Left renal cortex interstitium (tissue), 4 donors: Measurements from ENCODE around the gene SLC25A2. TPM values are rescaled to one million over a fixed set of nuclear protein-coding genes. Genes with fewer than 3 reads are reported as not detected.
"Not testable (repeated sequence)": the region's sequence is repeated elsewhere in the genome, so short reads cannot be mapped to it uniquely, and the experiment has no call there.

Experiments used
- DNase-seq, 4 donors: peaks; one replicate each; pipeline ENCODE4 v3.0.0-alpha.2; 2013; ENCODE audit warnings: low read depth in 4 of 4, low spot score in 2 of 4, missing footprints in 1 of 4
- polyA plus RNA-seq, 4 donors: library from polyadenylated mRNA; unstranded; fragments of 120-200 nt; gene quantifications; one replicate each; pipeline ENCODE4 v1.2.1, GENCODE V29; 2013; ENCODE audit not compliant: insufficient read length in 4 of 4

The SLC25A2 gene
- polyA plus RNA-seq, 4 donors, result 0.14 TPM; not detected in 3

GRCh38 chr5:141319202-141319601 is 15.4 kb upstream of the SLC25A2 start:
- DNase-seq, result no peak

DNA sequence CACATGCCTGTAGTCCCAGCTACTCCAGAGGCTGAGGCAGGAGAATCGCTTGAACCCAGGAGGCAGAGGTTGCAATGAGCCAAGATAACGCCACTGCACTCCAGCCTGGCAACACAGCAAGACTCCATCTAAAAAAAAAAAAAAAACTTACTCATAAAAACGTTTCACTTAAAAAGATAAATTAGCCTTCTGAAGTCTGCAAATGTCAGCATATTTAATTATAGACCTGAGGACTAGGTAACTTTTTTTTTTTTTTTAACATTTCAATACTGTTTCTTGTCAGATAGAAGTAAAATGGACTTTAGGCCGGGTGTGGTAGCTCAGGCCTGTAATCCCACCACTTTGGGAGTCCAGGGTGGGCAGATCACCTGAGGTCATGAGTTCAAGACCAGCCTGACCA is 13.1 kb upstream of the SLC25A2 start:
- not testable (repeated sequence) for DNase-seq

DNA sequence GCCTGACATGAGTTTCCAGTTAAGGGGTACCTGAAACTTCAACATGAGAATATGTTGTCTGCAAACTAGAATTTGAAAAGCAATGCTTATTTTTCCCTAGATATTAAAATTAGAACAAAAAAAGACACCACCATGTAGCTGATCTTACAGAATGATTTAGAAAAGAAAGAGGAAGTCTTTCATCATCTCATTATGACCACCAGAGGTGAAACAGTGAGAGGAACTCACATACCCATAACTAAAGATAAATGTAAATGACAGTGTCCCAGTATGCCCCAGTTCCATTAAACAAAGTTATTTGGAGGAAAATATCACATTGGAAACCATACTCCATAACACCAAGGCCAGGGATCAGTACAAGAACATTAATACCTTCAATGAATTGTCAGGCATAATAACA is 9.9 kb upstream of the SLC25A2 start:
- no peak for DNase-seq

- DNase-seq, result no peak
Measured at GRCh38 chr5:141306630-141307029, 2.8 kb upstream of the SLC25A2 start.

- DNase-seq, result no peak
Measured at GRCh38 chr5:141298376-141298775, 5.5 kb downstream of the SLC25A2 start.

- no peak for DNase-seq
Measured at GRCh38 chr5:141272906-141273305, 30.9 kb downstream of the SLC25A2 start.

DNA sequence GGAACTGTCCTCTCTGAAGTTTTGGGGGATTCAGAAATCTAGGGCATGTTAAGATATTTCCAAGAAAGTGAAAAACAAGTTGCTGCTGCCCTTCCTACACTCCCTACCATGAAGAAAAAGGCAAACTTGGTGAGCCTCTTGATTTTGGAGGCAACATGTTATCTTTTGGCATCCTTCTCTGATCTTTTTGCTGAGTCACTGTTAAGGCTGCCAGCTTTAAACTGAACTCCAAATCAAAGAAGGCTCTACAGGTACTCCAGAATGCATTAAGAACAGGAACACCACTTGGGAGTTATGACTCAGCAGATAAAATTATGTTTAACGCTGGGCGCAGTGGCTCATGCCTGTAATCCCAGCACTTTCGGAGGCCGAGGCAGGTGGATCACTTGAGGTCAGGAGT is 34.7 kb downstream of the SLC25A2 start:
- DNase-seq, result no peak

DNA sequence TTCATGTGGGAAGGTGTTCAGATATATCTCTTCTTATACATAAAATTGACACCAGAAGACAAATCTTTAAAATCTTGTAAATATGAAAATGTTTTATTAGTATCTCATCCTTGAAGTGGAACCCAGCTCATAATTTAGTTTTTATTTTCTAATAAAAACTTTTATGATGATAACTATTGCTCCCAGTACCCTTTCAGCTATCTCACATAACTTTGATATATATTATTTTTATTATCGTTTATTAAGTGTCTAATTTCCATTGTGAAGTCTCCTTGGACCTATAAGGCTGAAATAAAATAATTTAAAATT is 42.7 kb downstream of the SLC25A2 start:
- DNase-seq, result no peak

DNA sequence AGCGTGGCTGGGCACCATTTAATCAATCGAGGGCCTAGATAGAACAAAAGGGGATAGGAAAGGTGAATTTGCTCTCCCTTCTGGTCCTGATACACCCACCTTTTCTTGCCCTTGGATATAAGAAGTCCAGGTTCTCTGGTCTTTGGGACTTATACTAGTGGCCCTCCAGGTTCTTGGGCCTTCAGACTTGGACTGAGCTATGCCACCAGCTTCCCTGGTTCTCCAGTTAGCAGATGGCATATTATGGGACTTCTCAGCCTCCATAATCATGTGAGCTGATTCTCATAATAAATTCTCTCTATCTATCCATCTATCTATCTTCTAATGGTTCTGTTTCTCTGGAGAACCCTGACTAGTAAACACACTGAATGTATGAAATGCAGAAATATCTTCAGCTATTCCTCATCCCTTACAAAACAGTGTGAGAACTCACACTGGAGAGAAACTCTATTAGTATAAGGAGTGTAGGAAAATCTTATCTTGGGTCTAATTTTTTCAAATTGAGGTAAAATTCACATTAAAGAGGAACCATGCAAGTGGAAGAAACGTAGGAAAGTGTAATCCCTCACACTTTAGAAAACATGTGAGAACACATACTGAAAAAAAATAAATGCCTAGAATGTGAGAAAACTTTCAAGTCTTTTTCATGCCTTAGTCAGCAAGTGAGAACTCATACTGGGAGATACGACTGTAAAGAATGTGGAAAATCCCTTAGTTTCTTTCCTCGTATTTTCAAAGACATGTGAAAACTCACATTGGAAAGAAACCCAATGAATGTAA is 43.2 kb downstream of the SLC25A2 start:
- no peak for DNase-seq

DNA sequence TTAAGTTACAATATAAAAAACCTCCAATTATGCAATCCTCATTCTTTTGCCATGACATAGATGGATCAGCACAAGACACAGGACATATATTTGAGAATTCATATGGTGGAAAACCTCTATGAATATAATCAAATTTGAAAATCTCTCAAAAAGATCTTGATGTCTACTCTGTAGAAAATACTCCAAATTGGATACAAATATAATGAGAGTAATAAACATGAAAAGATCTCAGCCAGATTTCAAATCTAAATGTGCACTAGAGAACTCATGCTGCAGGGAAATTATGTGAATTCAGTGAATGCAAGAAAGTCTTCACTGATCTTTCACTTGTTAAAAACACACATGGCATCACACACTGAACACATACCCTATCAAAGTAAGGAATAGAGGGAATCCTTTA is 44.9 kb downstream of the SLC25A2 start:
- no peak for DNase-seq

DNA sequence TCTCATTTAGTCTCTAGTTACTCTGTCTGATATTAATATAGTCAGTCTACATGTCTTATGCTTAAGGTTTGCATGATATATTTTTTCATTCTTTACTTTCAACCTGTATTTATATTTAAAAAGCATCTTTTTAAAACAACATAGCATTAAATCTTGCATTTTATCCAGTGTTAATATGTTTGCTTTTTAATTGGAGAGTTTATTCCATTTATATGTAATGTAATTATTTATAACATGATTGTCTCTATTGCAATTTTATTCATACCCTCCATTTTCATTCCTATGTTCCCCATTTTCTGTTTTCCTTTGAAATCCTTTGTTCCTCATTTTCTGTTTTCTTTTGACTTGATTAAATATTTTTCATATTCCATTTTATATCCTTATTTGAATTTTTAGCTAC is 45.4 kb downstream of the SLC25A2 start:
- no peak for DNase-seq

Other genes starting within 250 kb of the SLC25A2 start
- 1 to 10 TPM; 3.9 to 8.5 (median 6.3) TPM for gene PCDHB2, start 209.4 kb downstream of the SLC25A2 start, polyA plus RNA-seq
- gene PCDHB3, start 203.6 kb downstream of the SLC25A2 start, polyA plus RNA-seq, result 1 to 10 TPM; 3.0 to 4.7 (median 3.5) TPM
- 1 to 10 TPM; 1.3 to 2.0 (median 2.0) TPM for gene PCDHB4, start 182.2 kb downstream of the SLC25A2 start, polyA plus RNA-seq
- gene PCDHB5, start 168.8 kb downstream of the SLC25A2 start, polyA plus RNA-seq, result 10 to 100 TPM in 1 of 4 donors, 1 to 10 TPM in 3; 5.2 to 10.2 (median 7.8) TPM
- gene PCDHB6, start 154.0 kb downstream of the SLC25A2 start, polyA plus RNA-seq, result 1 to 10 TPM; 2.6 to 4.1 (median 3.2) TPM
- gene PCDHB7, start 131.4 kb downstream of the SLC25A2 start, polyA plus RNA-seq, result 1 to 10 TPM; 4.5 to 7.1 (median 5.0) TPM
- 1 to 10 TPM; 1.5 to 4.5 (median 2.8) TPM for gene PCDHB8, start 126.3 kb downstream of the SLC25A2 start, polyA plus RNA-seq
- gene PCDHB16, start 121.7 kb downstream of the SLC25A2 start, polyA plus RNA-seq, result 1 to 10 TPM; 4.4 to 8.8 (median 7.3) TPM
- 1 to 10 TPM; 3.5 to 4.4 (median 4.1) TPM for gene PCDHB9, start 116.9 kb downstream of the SLC25A2 start, polyA plus RNA-seq
- gene PCDHB10, start 111.7 kb downstream of the SLC25A2 start, polyA plus RNA-seq, result 1 to 10 TPM; 5.5 to 9.8 (median 6.6) TPM
- 1 to 10 TPM; 4.9 to 6.0 (median 5.6) TPM for gene PCDHB11, start 104.4 kb downstream of the SLC25A2 start, polyA plus RNA-seq
- gene PCDHB12, start 95.3 kb downstream of the SLC25A2 start, polyA plus RNA-seq, result 1 to 10 TPM; 4.7 to 6.3 (median 5.5) TPM
- gene PCDHB13, start 90.1 kb downstream of the SLC25A2 start, polyA plus RNA-seq, result 1 to 10 TPM; 5.0 to 7.6 (median 5.4) TPM
- gene PCDHB14, start 80.7 kb downstream of the SLC25A2 start, polyA plus RNA-seq, result 10 to 100 TPM in 2 of 4 donors, 1 to 10 TPM in 2; 8.8 to 10.2 (median 9.8) TPM
- 10 to 100 TPM; 11.1 to 16.0 (median 15.0) TPM for gene PCDHB15, start 58.7 kb downstream of the SLC25A2 start, polyA plus RNA-seq
- gene TAF7, start 16.7 kb upstream of the SLC25A2 start, polyA plus RNA-seq, result 100 to 1,000 TPM; 135 to 190 (median 151) TPM
- 1 to 10 TPM in 3 of 4 donors, under 1 TPM in 1; 0.93 to 1.0 (median 1.0) TPM for gene PCDHGA1, start 26.5 kb upstream of the SLC25A2 start, polyA plus RNA-seq
- gene PCDHGA2, start 34.7 kb upstream of the SLC25A2 start, polyA plus RNA-seq, result 1 to 10 TPM; 4.8 to 8.4 (median 7.6) TPM
- 1 to 10 TPM; 1.6 to 4.1 (median 3.0) TPM for gene PCDHGA3, start 39.8 kb upstream of the SLC25A2 start, polyA plus RNA-seq
- 1 to 10 TPM; 1.6 to 2.2 (median 1.8) TPM for gene PCDHGB1, start 46.0 kb upstream of the SLC25A2 start, polyA plus RNA-seq
- gene PCDHGA4, start 51.0 kb upstream of the SLC25A2 start, polyA plus RNA-seq, result 1 to 10 TPM; 2.1 to 3.0 (median 2.5) TPM
- 1 to 10 TPM; 3.2 to 4.9 (median 3.8) TPM for gene PCDHGB2, start 55.9 kb upstream of the SLC25A2 start, polyA plus RNA-seq
- gene PCDHGA5, start 60.1 kb upstream of the SLC25A2 start, polyA plus RNA-seq, result 1 to 10 TPM; 2.5 to 3.0 (median 2.8) TPM
- 1 to 10 TPM; 1.9 to 2.9 (median 2.2) TPM for gene PCDHGB3, start 66.2 kb upstream of the SLC25A2 start, polyA plus RNA-seq
- 1 to 10 TPM; 5.7 to 8.9 (median 7.1) TPM for gene PCDHGA6, start 69.8 kb upstream of the SLC25A2 start, polyA plus RNA-seq
- 1 to 10 TPM; 2.0 to 2.6 (median 2.3) TPM for gene PCDHGA7, start 78.7 kb upstream of the SLC25A2 start, polyA plus RNA-seq
- gene PCDHGB4, start 83.6 kb upstream of the SLC25A2 start, polyA plus RNA-seq, result 1 to 10 TPM; 4.4 to 6.1 (median 5.8) TPM
- gene PCDHGA8, start 88.6 kb upstream of the SLC25A2 start, polyA plus RNA-seq, result under 1 TPM; 0.46 to 0.55 (median 0.51) TPM
- 10 to 100 TPM in 2 of 4 donors, 1 to 10 TPM in 2; 8.8 to 10.6 (median 10.0) TPM for gene PCDHGB5, start 93.9 kb upstream of the SLC25A2 start, polyA plus RNA-seq
- gene PCDHGA9, start 98.7 kb upstream of the SLC25A2 start, polyA plus RNA-seq, result 1 to 10 TPM; 5.0 to 6.4 (median 5.3) TPM
- 1 to 10 TPM; 6.3 to 7.9 (median 7.4) TPM for gene PCDHGB6, start 104.0 kb upstream of the SLC25A2 start, polyA plus RNA-seq
- 1 to 10 TPM; 3.1 to 3.8 (median 3.6) TPM for gene PCDHGA10, start 108.9 kb upstream of the SLC25A2 start, polyA plus RNA-seq
- gene PCDHGB7, start 113.6 kb upstream of the SLC25A2 start, polyA plus RNA-seq, result 10 to 100 TPM; 14.0 to 17.5 (median 14.3) TPM
- gene PCDHGA11, start 117.0 kb upstream of the SLC25A2 start, polyA plus RNA-seq, result 1 to 10 TPM; 4.6 to 5.6 (median 5.1) TPM
- gene PCDHGA12, start 126.5 kb upstream of the SLC25A2 start, polyA plus RNA-seq, result 1 to 10 TPM; 1.1 to 2.4 (median 1.5) TPM
- gene PCDHGC3, start 171.9 kb upstream of the SLC25A2 start, polyA plus RNA-seq, result 100 to 1,000 TPM in 3 of 4 donors, 10 to 100 TPM in 1; 88.8 to 152 (median 118) TPM
- gene PCDHGC4, start 181.0 kb upstream of the SLC25A2 start, polyA plus RNA-seq, result 1 to 10 TPM; 2.8 to 4.1 (median 3.0) TPM
- 1 to 10 TPM in 1 of 4 donors, under 1 TPM in 3; 0.22 to 1.1 (median 0.55) TPM for gene PCDHGC5, start 185.0 kb upstream of the SLC25A2 start, polyA plus RNA-seq